Measurements from ENCODE around the gene CLSTN2.

- no peak for TF ChIP-seq CTCF (conservative IDR thresholded peaks at IDR 0.05)
- TF ChIP-seq EZH2 (IDR thresholded peaks at IDR 0.05; ENCODE audit: low read depth): no peak
These were observed 338.7 kb downstream of the CLSTN2 start for GRCh38 chr3:140273542-140274195.

All from PC-9 (cell line).